ENCODE results near the gene PIP4P1. TPM values are rescaled to one million over a fixed set of nuclear protein-coding genes. Genes with fewer than 3 reads are reported as not detected.

The PIP4P1 gene
- total and polyA plus RNA-seq, 9 of the 15 experiments (the other 6 are each of a cell fraction or from before 2014, with no cell fraction given), result 5.3 to 20.9 (median 10.7) TPM

- TF ChIP-seq RUNX1 (IDR thresholded peaks at IDR 0.05; ENCODE audit: low read depth), result no peak
- TF ChIP-seq ELK3 (CRISPR knock-in tag; IDR thresholded peaks at IDR 0.05), result no peak
Measured at GRCh38 chr14:20438664-20439063, 22.6 kb downstream of the PIP4P1 start (continued).

GRCh38 chr14:20436363-20436755, 24.9 kb downstream of the PIP4P1 start:
- BruUV-seq (replicated peaks), result no TSS peak
- ChIA-PET CTCF (ENCODE audit: low intra/inter-chr PET ratio) (no interaction called here), POLR2A (interaction anchor here (0.8 kb wide), 1 partner anchor 9 kb away, joined by 5 read pairs; no protein-coding TSS in a partner anchor)
- intact Hi-C loops (cut with micrococcal nuclease), result no loop called here
- Histone ChIP-seq H3K9ac (ENCODE audit: insufficient read depth in 1 of 2, low read depth in 2 of 2, low read length in 2 of 2) (no peak overlapping the region), H3K27ac (ENCODE audit: extremely low read depth, low read depth, low read length) (no peak overlapping the region), H2AFZ (ENCODE audit: low read depth, low read length) (no peak overlapping the region), H3K4me1 (replicated peaks in 1 of 2; ENCODE audit: control insufficient read depth in 2 of 2, insufficient read depth in 2 of 2, low read length in 2 of 2) (peaks cover 3 to 7% of the 10 kb centered on the region in 2 experiments; a peak in 4 of 5 replicates), H3K4me2 (ENCODE audit: insufficient read depth, low read length) (no peak overlapping the region), H3K79me2 (ENCODE audit: control insufficient read depth, insufficient read depth, low read length) (no peaks in the 10 kb centered on the region), H3K9me3 (replicated peaks; ENCODE audit: control insufficient read depth, insufficient read depth, low read depth, low read length) (no peaks in the 10 kb centered on the region), H3K9me1 (ENCODE audit: control insufficient read depth, insufficient read depth, low read length) (no peaks in the 10 kb centered on the region), H3K4me3 (no peak overlapping the region), H4K20me1 (replicated peaks; ENCODE audit: control insufficient read depth, insufficient read depth, low read length) (no peaks in the 10 kb centered on the region), H3K27me3 (ENCODE audit: control insufficient read depth in 2 of 2, insufficient read depth in 2 of 2, low read length in 2 of 2) (no peaks in the 10 kb centered on the region), H3K36me3 (ENCODE audit: control insufficient read depth, insufficient read depth, low read length) (no peaks in the 10 kb centered on the region)
- 25% methylated on average over 2 of the region's 4 CpGs for WGBS (ENCODE audit: insufficient coverage, low coverage, missing lambda C conversion rate)
- in situ Hi-C loops (cut with MboI), result no loop called here
- no peak for FAIRE-seq
- no peak for ATAC-seq
- TF ChIP-seq, protein P1, sequence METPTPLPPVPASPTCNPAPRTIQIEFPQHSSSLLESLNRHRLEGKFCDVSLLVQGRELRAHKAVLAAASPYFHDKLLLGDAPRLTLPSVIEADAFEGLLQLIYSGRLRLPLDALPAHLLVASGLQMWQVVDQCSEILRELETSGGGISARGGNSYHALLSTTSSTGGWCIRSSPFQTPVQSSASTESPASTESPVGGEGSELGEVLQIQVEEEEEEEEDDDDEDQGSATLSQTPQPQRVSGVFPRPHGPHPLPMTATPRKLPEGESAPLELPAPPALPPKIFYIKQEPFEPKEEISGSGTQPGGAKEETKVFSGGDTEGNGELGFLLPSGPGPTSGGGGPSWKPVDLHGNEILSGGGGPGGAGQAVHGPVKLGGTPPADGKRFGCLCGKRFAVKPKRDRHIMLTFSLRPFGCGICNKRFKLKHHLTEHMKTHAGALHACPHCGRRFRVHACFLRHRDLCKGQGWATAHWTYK (CRISPR knock-in tag; IDR thresholded peaks at IDR 0.05), result no peak
- TF ChIP-seq ZNF124 (CRISPR knock-in tag; IDR thresholded peaks at IDR 0.05), result no peak
- no peak for TF ChIP-seq BRF2 (IDR thresholded peaks at IDR 0.05; ENCODE audit: borderline replicate concordance, insufficient read depth, insufficient read length)
- no peak for TF ChIP-seq ASH1L (IDR thresholded peaks at IDR 0.05; ENCODE audit: borderline replicate concordance, low read depth, partially characterized antibody)
- TF ChIP-seq CCAR2 (IDR thresholded peaks at IDR 0.05; ENCODE audit: low read depth, low read length), result no peak
- no peak for TF ChIP-seq NFIX (CRISPR knock-in tag; IDR thresholded peaks at IDR 0.05; ENCODE audit: low read depth)
- TF ChIP-seq HMG20A (CRISPR knock-in tag; conservative IDR thresholded peaks at IDR 0.05), result no peak
- TF ChIP-seq STAT5B (CRISPR knock-in tag; IDR thresholded peaks at IDR 0.05), result no peak
- TF ChIP-seq GTF2F1 (IDR thresholded peaks at IDR 0.05; ENCODE audit: low read depth, low read length), result no peak
- TF ChIP-seq L3MBTL2 (IDR thresholded peaks at IDR 0.05), result no peak
- no peak for TF ChIP-seq ETS2 (tag; IDR thresholded peaks at IDR 0.05; ENCODE audit: borderline replicate concordance, poor library complexity, severe bottlenecking)
- no peak for TF ChIP-seq EP300 (IDR thresholded peaks at IDR 0.05; ENCODE audit: low read length)
- no peak for DNase-seq (ENCODE audit: extremely low read depth in 1 of 4, low spot score in 3 of 4)
